ENCODE data around the gene TRIM43B.
"Not testable (repeated sequence)": the region's sequence is repeated elsewhere in the genome, so short reads cannot be mapped to it uniquely, and the experiment has no call there.

TRIM43B gene

GRCh38 chr2:95433373-95433772, 51.2 kb downstream of the TRIM43B start:
- DNase-seq, result not testable (repeated sequence)

- not testable (repeated sequence) for DNase-seq
Measured at GRCh38 chr2:95429748-95430467, 54.6 kb downstream of the TRIM43B start.

GRCh38 chr2:95427196-95427867, 57.2 kb downstream of the TRIM43B start:
- DNase-seq, result not testable (repeated sequence)
